PFSK-1 (cell line): Measurements from ENCODE around the gene HDAC3.

Source experiments
- FOXP2 ChIP-seq: optimal IDR thresholded peaks from 2 replicates; pipeline ENCODE3; 2011; ENCODE audit warnings: borderline replicate concordance, control low read depth, inconsistent platforms; ENCODE audit not compliant: insufficient read depth; ENCODE audit errors: extremely low read length, extremely low read depth
- POLR2AphosphoS5 ChIP-seq: IDR thresholded peaks from 2 replicates; pipeline ENCODE4 v1.6.1; 2012; ENCODE audit warnings: low read depth, mild to moderate bottlenecking, control low read depth, low read length, moderate library complexity
- REST ChIP-seq, 2 experiments: IDR thresholded peaks; 2 replicates each; pipeline versions ENCODE4 v1.6.1 to v1.8.0; 2011 to 2012; ENCODE audit warnings: low read depth in 2 of 2, low read length in 2 of 2, control low read depth in 1 of 2, inconsistent platforms in 1 of 2, mild to moderate bottlenecking in 1 of 2, moderate library complexity in 1 of 2; ENCODE audit not compliant: insufficient read depth in 1 of 2
- SIN3A ChIP-seq: IDR thresholded peaks from 2 replicates; pipeline ENCODE4 v1.6.1; 2012; ENCODE audit warnings: mild to moderate bottlenecking, low read length, moderate library complexity, borderline replicate concordance; ENCODE audit not compliant: insufficient read depth
- TAF1 ChIP-seq: IDR thresholded peaks from 2 replicates; pipeline ENCODE4 v1.6.1; 2012; ENCODE audit warnings: low read length, control low read depth, borderline replicate concordance; ENCODE audit not compliant: insufficient read depth

- TF ChIP-seq REST (IDR thresholded peaks at IDR 0.05; ENCODE audit: insufficient read depth in 1 of 2, low read depth in 2 of 2, low read length in 2 of 2) (no peak), TAF1 (no peak), FOXP2 (no peak), POLR2AphosphoS5 (no peak), SIN3A (no peak)
These were observed 29.6 kb upstream of the HDAC3 start for GRCh38 chr5:141665995-141666940.
